HEK293 (cell line): ENCODE results near the gene ENTREP3.

Experiments
- CTCF ChIA-PET: fragments of 350-600 bp; formaldehyde crosslinking; extraction: SDS; loops from one replicate; lab custom pipeline; 2021; ENCODE audit warnings: antibody characterized with exemption; lab: Yijun Ruan, JAX
- POLR2A ChIA-PET: fragments of 300-600 bp; formaldehyde crosslinking; extraction: SDS; loops from one replicate; lab custom pipeline; 2020; ENCODE audit warnings: antibody characterized with exemption, inconsistent platforms; lab: Yijun Ruan, JAX
- H3K27ac ChIP-seq: fragments of 200-500 bp; sonication (Bioruptor generic); 2 replicates; pipeline ENCODE4 v1.5.1; 2014; ENCODE audit warnings: low read depth, low read length, control low read depth, inconsistent platforms; ENCODE audit errors: extremely low read depth
- H3K36me3 ChIP-seq, 2 experiments: fragments of 200-500 bp in 1 of 2; sonication (Bioruptor generic) in 1 of 2; 1 replicate in 1 of 2; 2 replicates in 1 of 2; pipeline ENCODE4 v1.5.1; 2014 to 2017; ENCODE audit warnings: inconsistent platforms in 2 of 2, low read length in 2 of 2; ENCODE audit not compliant: control insufficient read depth in 2 of 2, insufficient read depth in 1 of 2
- H3K4me1 ChIP-seq: fragments of 200-500 bp; sonication (Bioruptor generic); 2 replicates; pipeline ENCODE4 v1.5.1; 2014; ENCODE audit warnings: mild to moderate bottlenecking, low read length, inconsistent platforms; ENCODE audit not compliant: control insufficient read depth, insufficient read depth
- H3K4me3 ChIP-seq: 2 replicates; pipeline ENCODE4 v1.5.1; 2011; ENCODE audit warnings: low read depth, mild to moderate bottlenecking, control low read depth, low read length, moderate library complexity
- H3K9me3 ChIP-seq: fragments of 200-500 bp; sonication (Bioruptor generic); 2 replicates; pipeline ENCODE4 v1.5.1; 2014; ENCODE audit warnings: low read depth, low read length, inconsistent platforms; ENCODE audit not compliant: control insufficient read depth, insufficient read depth
- CTCF ChIP-seq: fragments of 450-650 bp; formaldehyde crosslinking; IDR thresholded peaks from 2 replicates; pipeline ENCODE4 v1.5.1; 2016; ENCODE audit warnings: missing biosample characterization, missing genetic modification characterization
- EGR2 ChIP-seq: fragments of 450-650 bp; formaldehyde crosslinking; IDR thresholded peaks from 2 replicates; pipeline ENCODE4 v1.5.1; 2016; ENCODE audit warnings: low read depth, missing biosample characterization, missing genetic modification characterization
- GLIS1 ChIP-seq: fragments of 450-650 bp; formaldehyde crosslinking; IDR thresholded peaks from 2 replicates; pipeline ENCODE4 v1.5.1; 2016; ENCODE audit warnings: missing biosample characterization, missing genetic modification characterization
- HIC1 ChIP-seq: fragments of 450-650 bp; formaldehyde crosslinking; IDR thresholded peaks from 2 replicates; pipeline ENCODE4 v1.5.1; 2016; ENCODE audit warnings: missing biosample characterization, missing genetic modification characterization
- KLF9 ChIP-seq: fragments of 450-650 bp; formaldehyde crosslinking; IDR thresholded peaks from 2 replicates; pipeline ENCODE4 v1.5.1; 2016; ENCODE audit warnings: missing biosample characterization, missing genetic modification characterization, low read depth
- OVOL3 ChIP-seq: fragments of 450-650 bp; formaldehyde crosslinking; IDR thresholded peaks from 2 replicates; pipeline ENCODE4 v1.5.1; 2016; ENCODE audit warnings: missing biosample characterization, missing genetic modification characterization
- SCRT2 ChIP-seq: fragments of 450-650 bp; formaldehyde crosslinking; IDR thresholded peaks from 2 replicates; pipeline ENCODE4 v1.5.1; 2016; ENCODE audit warnings: missing biosample characterization, missing genetic modification characterization
- SP2 ChIP-seq: fragments of 450-650 bp; formaldehyde crosslinking; IDR thresholded peaks from 2 replicates; pipeline ENCODE4 v1.5.1; 2016; ENCODE audit warnings: missing biosample characterization, missing genetic modification characterization
- SP7 ChIP-seq: fragments of 450-650 bp; formaldehyde crosslinking; IDR thresholded peaks from 2 replicates; pipeline ENCODE4 v1.5.1; 2016; ENCODE audit warnings: missing biosample characterization, missing genetic modification characterization
- TRIM28 ChIP-seq: IDR thresholded peaks from 2 replicates; pipeline ENCODE4 v1.6.1; 2011; ENCODE audit warnings: low read length, control low read depth, borderline replicate concordance
- ZBTB17 ChIP-seq: fragments of 450-650 bp; formaldehyde crosslinking; IDR thresholded peaks from 2 replicates; pipeline ENCODE4 v1.5.1; 2016; ENCODE audit warnings: missing biosample characterization, missing genetic modification characterization
- ZBTB7A ChIP-seq: fragments of 450-650 bp; formaldehyde crosslinking; IDR thresholded peaks from 2 replicates; pipeline ENCODE4 v1.5.1; 2016; ENCODE audit warnings: low read depth, missing biosample characterization, missing genetic modification characterization
- ZIC2 ChIP-seq: fragments of 450-650 bp; formaldehyde crosslinking; IDR thresholded peaks from 2 replicates; pipeline ENCODE4 v1.5.1; 2016; ENCODE audit warnings: missing biosample characterization, missing genetic modification characterization
- ZNF146 ChIP-seq: fragments of 450-650 bp; formaldehyde crosslinking; IDR thresholded peaks from 2 replicates; pipeline ENCODE4 v1.5.1; 2016; ENCODE audit warnings: missing biosample characterization, missing genetic modification characterization
- ZNF2 ChIP-seq: fragments of 450-650 bp; formaldehyde crosslinking; IDR thresholded peaks from 2 replicates; pipeline ENCODE4 v1.5.1; 2016; ENCODE audit warnings: missing biosample characterization, missing genetic modification characterization
- ZNF366 ChIP-seq: fragments of 450-650 bp; formaldehyde crosslinking; conservative IDR thresholded peaks from 2 replicates; pipeline ENCODE4 v1.5.1; 2016; ENCODE audit warnings: missing biosample characterization, missing genetic modification characterization
- ZNF394 ChIP-seq: fragments of 450-650 bp; formaldehyde crosslinking; IDR thresholded peaks from 2 replicates; pipeline ENCODE4 v1.5.1; 2016; ENCODE audit warnings: missing biosample characterization, missing genetic modification characterization, mild to moderate bottlenecking, moderate library complexity, borderline replicate concordance
- ZNF510 ChIP-seq: fragments of 450-650 bp; formaldehyde crosslinking; IDR thresholded peaks from 2 replicates; pipeline ENCODE4 v1.5.1; 2018; ENCODE audit warnings: mild to moderate bottlenecking, missing genetic modification characterization, missing biosample characterization; ENCODE audit not compliant: insufficient replicate concordance
- ZNF600 ChIP-seq: fragments of 450-650 bp; formaldehyde crosslinking; IDR thresholded peaks from 2 replicates; pipeline ENCODE4 v1.5.1; 2016; ENCODE audit warnings: missing biosample characterization, missing genetic modification characterization
- ZNF624 ChIP-seq: fragments of 450-650 bp; formaldehyde crosslinking; IDR thresholded peaks from 2 replicates; pipeline ENCODE4 v1.5.1; 2017; ENCODE audit warnings: missing biosample characterization, missing genetic modification characterization
- ZNF629 ChIP-seq: fragments of 450-650 bp; formaldehyde crosslinking; IDR thresholded peaks from 2 replicates; pipeline ENCODE4 v1.5.1; 2017; ENCODE audit warnings: missing biosample characterization, missing genetic modification characterization
- ZNF654 ChIP-seq: fragments of 450-650 bp; formaldehyde crosslinking; IDR thresholded peaks from 2 replicates; pipeline ENCODE4 v1.5.1; 2016; ENCODE audit warnings: low read depth, missing biosample characterization, missing genetic modification characterization
- ZNF692 ChIP-seq: fragments of 450-650 bp; formaldehyde crosslinking; IDR thresholded peaks from 2 replicates; pipeline ENCODE4 v1.5.1; 2016; ENCODE audit warnings: missing biosample characterization, missing genetic modification characterization
- ZNF785 ChIP-seq: fragments of 450-650 bp; formaldehyde crosslinking; IDR thresholded peaks from 2 replicates; pipeline ENCODE4 v1.5.1; 2016; ENCODE audit warnings: missing biosample characterization, missing genetic modification characterization
- ZSCAN30 ChIP-seq: fragments of 450-650 bp; IDR thresholded peaks from 2 replicates; pipeline ENCODE4 v1.5.1; 2018; ENCODE audit warnings: missing biosample characterization, mild to moderate bottlenecking, missing genetic modification characterization, moderate library complexity
- TF ChIP-seq, protein P1 (sequence below): fragments of 450-650 bp; formaldehyde crosslinking; IDR thresholded peaks from 2 replicates; pipeline ENCODE4 v1.5.1; 2016; ENCODE audit warnings: missing biosample characterization, missing genetic modification characterization
- TF ChIP-seq, protein P2 (sequence below): fragments of 450-650 bp; formaldehyde crosslinking; IDR thresholded peaks from 2 replicates; pipeline ENCODE4 v1.5.1; 2016; ENCODE audit warnings: missing biosample characterization, missing genetic modification characterization

The ENTREP3 gene

DNA sequence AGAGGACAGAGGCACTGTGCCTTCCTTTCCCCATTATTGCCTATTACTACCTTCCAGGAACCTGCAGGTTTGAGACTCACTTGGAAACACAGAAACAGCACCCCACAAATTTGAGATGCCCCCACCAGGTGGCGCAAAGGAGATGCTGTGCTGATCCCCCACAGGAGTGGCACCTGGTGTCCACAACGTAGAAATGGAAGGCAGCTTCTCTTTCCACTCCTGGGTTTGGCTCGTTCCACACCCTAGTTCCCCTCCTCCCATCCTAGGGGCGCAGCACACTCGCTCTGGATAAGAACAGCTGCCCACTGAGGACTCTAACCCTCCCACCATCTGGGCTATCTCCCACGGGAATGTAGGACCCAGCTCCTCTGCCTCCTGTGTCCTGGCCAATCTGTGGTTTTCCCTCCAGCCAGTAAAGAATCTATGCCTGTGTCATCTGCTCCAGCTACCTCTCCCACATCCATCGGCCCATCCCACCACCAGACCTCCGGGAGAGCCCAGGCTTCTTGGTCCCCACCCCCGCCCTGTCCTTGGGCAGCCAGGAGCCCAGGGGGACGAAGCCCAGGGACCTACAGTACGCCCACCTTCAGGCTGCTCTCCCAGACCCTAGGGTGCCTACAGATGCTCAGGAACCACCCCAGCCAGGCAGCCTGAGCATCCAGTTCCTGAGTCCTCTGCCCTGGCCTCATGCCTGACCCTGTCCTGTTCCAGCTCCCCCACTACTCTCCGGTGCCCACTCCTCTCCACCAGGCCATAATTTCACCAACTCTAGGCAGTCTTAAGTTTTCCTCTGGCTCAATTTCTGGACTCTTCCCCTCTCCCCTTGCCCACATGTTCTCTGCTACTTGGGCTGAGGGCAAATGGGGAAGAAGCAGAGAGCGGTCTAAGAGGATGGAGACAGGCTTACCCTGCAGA, 48.1 kb downstream of the ENTREP3 start:
- ChIA-PET POLR2A (interaction anchor here (0.7 to 1.7 kb wide), 9 partner anchors 12 to 117 kb away, joined by 3 to 8 read pairs (median 5); partner anchors contain the start of genes KRTCAP2, SCAMP3 and TRIM46), CTCF (interaction anchor here (0.5 to 3.6 kb wide), 31 partner anchors 9 to 478 kb away, joined by 3 to 28 read pairs (median 4); partner anchors contain the start of genes CLK2, KRTCAP2 and TRIM46)
- H3K9me3 ChIP-seq, result no peaks in the 10 kb centered on the region
- peaks cover 4% of the 10 kb centered on the region for H3K4me1 ChIP-seq
- no peak overlapping the region; the same call in 1 of the 2 replicates for H3K27ac ChIP-seq
- H3K36me3 ChIP-seq, result peaks cover 0 to 21% of the 10 kb centered on the region in 2 experiments; a peak in 1 of 3 replicates
- H3K4me3 ChIP-seq, result no peak overlapping the region
- TF ChIP-seq ZNF785, result no peak
- TF ChIP-seq ZNF510 (tag by site-specific recombination), result no peak
- peak; percentile 2; the same call in 1 of the 2 replicates for TF ChIP-seq ZNF146 (tag by site-specific recombination)
- no peak for TF ChIP-seq ZIC2 (tag by site-specific recombination)
- TF ChIP-seq ZBTB7A (tag by site-specific recombination), result peak; percentile 28; the same call in 1 of the 2 replicates
- TF ChIP-seq ZSCAN30 (tag by site-specific recombination), result peak; percentile 53; the same call in 1 of the 2 replicates
- TF ChIP-seq EGR2, result peak; percentile 92
- TF ChIP-seq SP7 (tag by site-specific recombination), result peak; percentile 24; the same call in 1 of the 2 replicates
- peak; percentile 75 for TF ChIP-seq GLIS1 (tag by site-specific recombination)
- TF ChIP-seq, protein P1, sequence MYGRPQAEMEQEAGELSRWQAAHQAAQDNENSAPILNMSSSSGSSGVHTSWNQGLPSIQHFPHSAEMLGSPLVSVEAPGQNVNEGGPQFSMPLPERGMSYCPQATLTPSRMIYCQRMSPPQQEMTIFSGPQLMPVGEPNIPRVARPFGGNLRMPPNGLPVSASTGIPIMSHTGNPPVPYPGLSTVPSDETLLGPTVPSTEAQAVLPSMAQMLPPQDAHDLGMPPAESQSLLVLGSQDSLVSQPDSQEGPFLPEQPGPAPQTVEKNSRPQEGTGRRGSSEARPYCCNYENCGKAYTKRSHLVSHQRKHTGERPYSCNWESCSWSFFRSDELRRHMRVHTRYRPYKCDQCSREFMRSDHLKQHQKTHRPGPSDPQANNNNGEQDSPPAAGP (tag by site-specific recombination), result peak; percentile 48; the same call in 1 of the 2 replicates
- 0 out of 2 replicates have a peak, but pooled peaks have one; percentile 18 for TF ChIP-seq ZNF692 (tag by site-specific recombination)
- peak; percentile 95 for TF ChIP-seq ZNF2 (tag by site-specific recombination)
- 0 out of 2 replicates have a peak, but pooled peaks have one; percentile 40 for TF ChIP-seq TRIM28
- TF ChIP-seq ZNF600 (tag by site-specific recombination), result peak; percentile 94
- peak; percentile 9; the same call in 1 of the 2 replicates for TF ChIP-seq KLF9 (tag by site-specific recombination)
- TF ChIP-seq ZNF624 (tag by site-specific recombination), result no peak
- 0 out of 2 replicates have a peak, but pooled peaks have one; percentile 13 for TF ChIP-seq OVOL3 (tag by site-specific recombination)
- TF ChIP-seq ZNF394, result peak; percentile 79; the same call in 1 of the 2 replicates
- TF ChIP-seq, protein P2, sequence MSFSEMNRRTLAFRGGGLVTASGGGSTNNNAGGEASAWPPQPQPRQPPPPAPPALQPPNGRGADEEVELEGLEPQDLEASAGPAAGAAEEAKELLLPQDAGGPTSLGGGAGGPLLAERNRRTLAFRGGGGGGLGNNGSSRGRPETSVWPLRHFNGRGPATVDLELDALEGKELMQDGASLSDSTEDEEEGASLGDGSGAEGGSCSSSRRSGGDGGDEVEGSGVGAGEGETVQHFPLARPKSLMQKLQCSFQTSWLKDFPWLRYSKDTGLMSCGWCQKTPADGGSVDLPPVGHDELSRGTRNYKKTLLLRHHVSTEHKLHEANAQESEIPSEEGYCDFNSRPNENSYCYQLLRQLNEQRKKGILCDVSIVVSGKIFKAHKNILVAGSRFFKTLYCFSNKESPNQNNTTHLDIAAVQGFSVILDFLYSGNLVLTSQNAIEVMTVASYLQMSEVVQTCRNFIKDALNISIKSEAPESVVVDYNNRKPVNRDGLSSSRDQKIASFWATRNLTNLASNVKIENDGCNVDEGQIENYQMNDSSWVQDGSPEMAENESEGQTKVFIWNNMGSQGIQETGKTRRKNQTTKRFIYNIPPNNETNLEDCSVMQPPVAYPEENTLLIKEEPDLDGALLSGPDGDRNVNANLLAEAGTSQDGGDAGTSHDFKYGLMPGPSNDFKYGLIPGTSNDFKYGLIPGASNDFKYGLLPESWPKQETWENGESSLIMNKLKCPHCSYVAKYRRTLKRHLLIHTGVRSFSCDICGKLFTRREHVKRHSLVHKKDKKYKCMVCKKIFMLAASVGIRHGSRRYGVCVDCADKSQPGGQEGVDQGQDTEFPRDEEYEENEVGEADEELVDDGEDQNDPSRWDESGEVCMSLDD (tag by site-specific recombination), result peak; percentile 80
- 0 out of 2 replicates have a peak, but pooled peaks have one; percentile 8 for TF ChIP-seq HIC1 (tag by site-specific recombination)
- TF ChIP-seq SP2 (tag by site-specific recombination), result peak; percentile 52
- peak; percentile 57 for TF ChIP-seq ZNF366 (tag by site-specific recombination)
- TF ChIP-seq ZNF654 (tag by site-specific recombination), result peak; percentile 58
- TF ChIP-seq ZNF629 (tag by site-specific recombination), result peak; percentile 16; the same call in 1 of the 2 replicates
- TF ChIP-seq ZBTB17 (tag by site-specific recombination), result peak; percentile 10
- TF ChIP-seq SCRT2 (tag by site-specific recombination), result no peak
- TF ChIP-seq CTCF (tag by site-specific recombination), result peak; percentile 98
